NCI-H460 (cell line): ENCODE results near the gene PSKH1. TPM values are rescaled to one million over a fixed set of nuclear protein-coding genes. Genes with fewer than 3 reads are reported as not detected.
"Not testable (repeated sequence)": the region's sequence is repeated elsewhere in the genome, so short reads cannot be mapped to it uniquely, and the experiment has no call there.

Source experiments
- DNase-seq: peaks from one replicate; pipeline ENCODE4 v3.0.0-alpha.2; 2016; ENCODE audit warnings: low read depth; ENCODE audit errors: extremely low read depth
- total RNA-seq: library from RNA; depleted of rRNA; stranded (reverse); fragments of >200 nt; shearing (Covaris generic); gene quantifications from 2 replicates; pipeline ENCODE4 v1.2.3, GENCODE V29; 2014

PSKH1 gene
- total RNA-seq, 1 experiment from 2014 or later, result 6.5 TPM

DNA sequence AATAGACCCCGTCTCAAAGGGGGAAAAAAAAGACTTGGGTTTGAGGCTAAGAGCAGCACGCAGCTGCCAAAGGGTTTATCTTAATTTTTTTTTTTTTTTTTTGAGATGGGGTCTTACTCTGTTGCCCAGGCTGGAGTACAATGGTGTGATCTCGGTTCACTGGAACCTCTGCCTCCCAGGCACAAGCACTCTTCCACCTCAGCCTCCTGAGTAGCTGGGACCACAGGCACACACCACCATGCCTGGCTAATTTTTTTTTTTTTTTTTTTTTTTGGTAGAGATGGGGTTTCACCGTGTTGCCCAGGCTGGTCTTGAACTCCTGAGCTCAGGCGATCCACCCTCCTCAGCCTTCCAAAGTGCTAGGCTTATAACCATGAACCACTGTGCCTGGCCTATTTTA lies 44.7 kb downstream of the PSKH1 start:
- not testable (repeated sequence) for DNase-seq

DNA sequence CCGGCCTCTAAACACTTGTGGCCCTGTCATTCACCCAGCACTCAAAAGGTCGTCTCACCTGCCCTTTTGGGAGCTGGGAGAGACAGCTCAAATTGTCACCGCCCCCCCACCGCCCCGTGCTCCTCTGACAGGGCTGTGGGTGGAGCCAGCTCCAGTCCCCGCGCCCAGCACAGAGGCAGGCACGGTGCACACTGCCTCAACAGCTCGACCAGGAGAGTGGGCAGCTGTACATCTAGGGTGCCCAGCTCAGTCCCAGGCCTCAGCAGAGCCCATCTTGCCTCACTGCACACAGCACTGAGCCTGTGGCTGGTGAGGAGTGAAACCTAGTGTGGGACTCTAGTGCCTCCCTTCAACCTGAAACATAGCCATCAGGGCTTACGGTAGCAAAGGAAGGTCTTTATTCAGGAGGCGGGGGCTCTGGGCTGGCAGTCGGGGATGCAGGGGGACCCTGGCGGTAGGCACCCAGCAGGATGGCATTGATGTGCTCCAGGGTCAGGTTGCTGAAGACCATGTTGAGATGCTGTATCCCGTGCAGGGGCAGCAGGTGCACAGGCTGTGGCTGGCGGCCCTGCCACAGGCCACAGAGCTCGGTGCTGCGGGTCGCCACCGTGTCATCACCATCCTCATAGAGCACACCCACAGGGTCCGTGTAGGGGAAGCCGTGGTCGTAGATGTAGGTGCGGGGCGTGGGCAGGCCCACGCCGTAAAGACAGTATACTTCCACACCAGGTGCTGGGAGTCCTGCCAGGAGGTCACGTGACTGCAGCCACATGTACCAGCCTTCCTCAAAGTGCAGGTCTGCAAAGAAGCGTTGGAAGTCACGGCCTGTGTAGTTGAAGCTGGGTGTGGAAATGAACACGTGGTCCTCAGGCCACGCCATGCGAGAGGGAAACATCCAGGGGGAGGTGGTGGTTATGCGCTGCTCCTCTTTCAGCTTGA lies 46.7 kb downstream of the PSKH1 start:
- DNase-seq, result no peak

DNA sequence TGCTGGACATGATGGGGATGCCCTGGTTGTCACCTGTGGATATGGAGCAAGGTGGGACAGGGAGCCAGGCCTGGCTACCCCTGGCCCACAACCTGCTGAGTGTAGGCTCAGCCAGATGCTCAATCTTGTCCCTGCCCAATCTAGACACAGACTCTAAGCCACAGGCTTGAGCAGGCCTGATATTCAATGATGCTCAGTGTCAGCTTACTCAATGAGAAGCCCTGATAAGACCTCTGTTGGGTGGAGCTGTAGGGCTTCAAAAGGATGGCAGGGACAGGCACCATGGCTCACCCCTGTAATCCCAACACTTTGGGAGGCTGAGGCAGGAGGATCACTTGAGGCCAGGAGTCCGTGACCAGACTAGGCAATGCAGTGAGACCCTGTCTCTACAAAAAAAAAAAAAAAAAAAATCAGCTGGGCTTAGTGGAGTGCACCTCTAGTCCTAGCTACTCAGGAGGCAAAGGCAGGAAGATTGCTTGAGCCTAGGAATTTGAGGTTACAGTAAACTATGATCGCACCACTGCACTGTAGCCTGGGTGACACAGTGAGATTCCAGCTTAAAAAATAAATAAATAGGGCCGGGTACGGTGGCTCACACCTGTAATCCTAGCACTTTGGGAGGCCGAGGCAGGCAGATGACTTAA lies 47.5 kb downstream of the PSKH1 start:
- no peak for DNase-seq

DNA sequence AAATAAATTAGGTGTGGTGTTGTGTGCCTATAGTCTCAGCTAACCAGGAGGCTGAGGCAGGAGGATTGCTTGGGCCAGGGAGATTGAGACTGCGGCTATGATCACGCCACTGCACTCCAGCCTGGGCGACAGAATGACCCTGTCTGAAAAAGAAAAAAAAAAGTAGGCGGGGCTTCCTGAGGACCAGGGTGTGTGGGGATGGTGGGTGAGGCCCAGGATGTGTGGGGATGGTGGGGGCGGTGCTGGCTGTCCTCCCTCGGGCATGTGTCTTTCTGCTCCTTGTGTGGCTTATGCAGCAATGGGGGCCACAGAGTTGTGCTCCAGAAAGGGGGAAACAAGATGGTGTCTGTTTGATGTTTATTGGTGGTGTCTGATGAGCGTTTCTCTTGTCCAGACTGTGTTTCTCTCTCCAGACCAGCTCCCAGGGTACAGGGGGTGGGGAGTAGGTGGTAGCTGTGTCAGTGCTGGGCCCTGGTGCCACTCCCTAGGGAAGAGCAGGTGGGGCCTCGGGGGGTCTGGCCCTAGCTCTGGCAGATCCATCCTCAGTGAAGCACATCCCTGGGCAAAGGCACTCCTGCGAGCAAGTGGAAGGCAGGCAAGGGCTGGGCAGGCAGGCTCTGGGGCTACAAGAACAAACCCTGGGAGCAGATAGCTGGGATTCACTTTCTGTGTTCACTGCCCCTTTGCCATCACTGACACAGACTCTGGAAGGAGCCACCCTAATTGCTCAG lies 48.6 kb downstream of the PSKH1 start:
- DNase-seq, result no peak

DNA sequence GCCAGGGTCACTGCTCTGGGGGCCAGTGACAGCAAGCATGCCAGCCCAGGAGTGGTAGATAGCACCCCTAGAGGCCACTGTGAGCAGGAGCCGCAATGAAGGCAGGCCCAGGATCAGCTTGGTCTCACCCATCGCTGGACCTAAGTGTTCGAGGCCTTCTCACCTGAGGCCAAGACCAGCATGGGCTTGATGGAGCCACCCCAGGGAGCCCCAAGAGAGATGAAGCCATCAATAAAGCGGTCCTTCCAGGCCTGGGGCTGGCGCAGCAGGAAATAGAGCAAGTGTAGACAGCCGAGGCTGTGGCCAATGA lies 49.1 kb downstream of the PSKH1 start:
- peak; percentile 50 for DNase-seq

DNA sequence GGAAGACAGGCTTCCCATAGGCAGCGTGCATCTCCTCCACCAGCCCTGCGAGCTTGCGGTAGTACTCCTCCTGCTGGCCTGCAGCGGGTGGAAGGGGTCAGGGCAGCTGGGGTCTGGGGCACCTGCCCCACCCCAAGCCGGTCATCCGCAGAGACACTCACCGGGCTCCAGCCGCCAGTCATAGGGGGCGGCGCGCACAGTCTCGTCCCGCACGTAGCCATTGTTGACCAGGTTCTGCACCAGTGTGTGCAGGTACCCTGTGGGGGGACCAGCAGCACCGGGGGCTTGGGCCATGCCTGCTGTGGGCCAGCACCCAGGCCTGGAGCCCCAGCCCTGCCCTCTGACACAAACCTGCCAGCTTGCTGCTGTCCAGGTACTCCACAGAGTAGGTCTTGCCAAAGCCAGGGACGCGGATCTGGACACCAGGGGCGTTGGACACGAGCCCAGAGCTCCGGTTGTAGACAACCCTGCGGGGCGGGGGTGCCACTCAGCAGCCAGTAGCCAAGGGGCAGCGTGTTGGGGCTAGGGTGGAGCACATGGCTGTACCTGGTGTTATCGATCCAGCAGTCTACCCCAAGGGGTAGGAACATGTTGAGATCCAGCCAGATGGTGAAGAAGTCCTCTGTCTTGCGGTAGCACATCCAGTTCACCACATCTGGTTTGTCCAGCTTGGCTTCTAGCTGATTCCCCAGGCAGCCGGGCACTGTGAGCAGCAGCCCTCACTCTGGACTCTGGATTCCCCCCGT lies 49.6 kb downstream of the PSKH1 start:
- DNase-seq, result no peak

DNA sequence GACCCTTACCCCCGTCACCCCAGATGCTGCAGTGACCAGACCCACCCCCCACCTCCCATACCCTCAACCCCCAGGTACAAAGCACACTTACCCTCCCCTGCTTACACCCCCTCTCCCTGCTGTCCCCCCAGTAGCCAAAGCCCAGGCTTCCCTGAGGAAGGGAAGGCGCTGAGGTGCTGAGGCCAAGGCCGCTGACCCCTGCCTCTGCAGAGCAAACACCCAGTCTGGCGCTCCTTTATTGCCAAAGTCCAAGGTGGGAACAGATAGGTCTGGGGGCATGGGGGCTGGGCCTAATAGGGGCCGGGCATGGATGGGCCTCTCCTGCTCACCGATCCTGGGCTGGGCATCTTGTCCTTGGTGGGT lies 50.2 kb downstream of the PSKH1 start:
- no peak for DNase-seq

DNA sequence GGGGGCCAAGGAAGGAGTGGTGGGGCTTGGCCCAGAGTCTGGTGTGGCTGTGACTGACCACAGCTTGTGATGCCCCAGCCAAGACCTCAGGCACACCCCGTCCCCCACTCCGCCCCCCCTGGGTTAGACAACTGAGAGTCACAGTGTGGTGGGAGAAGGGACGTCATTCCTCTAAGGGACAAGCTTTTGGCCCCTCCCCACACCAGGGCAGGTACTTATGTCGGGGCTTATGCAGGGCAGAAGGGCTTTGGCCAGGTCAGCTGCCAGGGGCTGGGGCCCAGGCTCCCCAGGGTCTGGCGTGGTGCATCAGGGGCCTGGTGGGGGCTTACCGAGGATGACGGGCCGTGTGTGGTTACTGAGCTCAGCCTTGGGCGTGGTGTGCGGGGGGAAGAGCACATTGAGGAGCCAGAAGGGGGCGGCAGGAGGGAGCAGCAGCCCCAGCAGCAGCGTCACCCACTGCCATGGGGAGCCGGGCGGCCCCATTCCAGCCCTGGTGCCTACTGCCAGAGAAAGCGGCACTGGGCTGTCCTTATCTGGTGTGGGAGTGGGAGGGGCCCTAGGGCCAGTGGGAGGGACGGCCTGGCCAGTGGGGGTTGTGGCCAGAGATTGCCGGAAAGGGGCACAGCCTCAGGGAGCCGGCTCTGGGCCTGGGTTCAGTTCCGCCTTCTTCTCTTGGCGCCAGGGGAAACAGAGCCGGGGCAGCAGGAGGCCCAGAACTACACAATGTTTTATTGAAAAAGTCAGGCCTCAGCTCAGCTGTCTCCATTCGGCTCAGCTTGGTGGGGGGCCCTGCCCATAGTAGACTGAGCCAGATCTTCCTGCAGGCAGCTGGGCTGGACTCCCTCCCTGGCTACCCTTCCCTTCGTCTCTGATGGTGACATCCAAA lies 50.8 kb downstream of the PSKH1 start, which contains the start of gene LCAT:
LCAT (minus strand) TSS at position 502 of the 886 bp plus-strand sequence; CDS start at position 483, 19 bp downstream.
- DNase-seq, result no peak

DNA sequence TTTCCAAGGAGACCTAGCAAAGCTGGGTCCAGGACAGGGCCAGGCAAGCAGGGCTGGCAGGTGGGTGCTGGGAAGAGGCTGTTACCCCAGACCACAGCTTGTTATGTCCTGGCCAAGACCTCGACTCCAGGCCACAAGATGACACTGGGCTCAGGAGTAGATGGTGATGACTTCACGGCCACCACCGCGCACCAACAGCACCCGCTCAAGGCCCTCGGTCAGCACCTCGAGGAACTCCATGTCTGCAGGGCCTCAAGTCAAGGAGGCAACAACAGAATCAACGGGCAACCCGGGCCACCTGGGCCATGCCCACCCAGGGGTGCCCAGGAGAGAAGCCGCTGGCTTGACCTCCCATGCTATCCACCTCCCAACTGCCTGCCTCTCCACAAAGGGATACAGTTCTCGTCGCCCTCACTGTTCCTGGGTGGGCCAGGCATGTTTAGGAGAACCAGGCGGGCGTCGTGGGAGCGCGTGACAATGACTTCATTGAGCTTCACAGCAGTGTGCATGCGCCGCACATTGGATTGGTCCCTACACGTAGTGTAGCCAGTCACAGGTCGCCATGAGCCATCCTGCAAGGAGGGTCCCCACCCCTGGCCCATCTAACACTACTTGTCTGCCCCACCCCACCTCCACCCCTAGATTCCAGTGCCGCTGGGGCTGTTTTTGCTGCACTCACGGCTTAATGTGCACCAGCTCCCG lies 51.8 kb downstream of the PSKH1 start:
- DNase-seq, result no peak

DNA sequence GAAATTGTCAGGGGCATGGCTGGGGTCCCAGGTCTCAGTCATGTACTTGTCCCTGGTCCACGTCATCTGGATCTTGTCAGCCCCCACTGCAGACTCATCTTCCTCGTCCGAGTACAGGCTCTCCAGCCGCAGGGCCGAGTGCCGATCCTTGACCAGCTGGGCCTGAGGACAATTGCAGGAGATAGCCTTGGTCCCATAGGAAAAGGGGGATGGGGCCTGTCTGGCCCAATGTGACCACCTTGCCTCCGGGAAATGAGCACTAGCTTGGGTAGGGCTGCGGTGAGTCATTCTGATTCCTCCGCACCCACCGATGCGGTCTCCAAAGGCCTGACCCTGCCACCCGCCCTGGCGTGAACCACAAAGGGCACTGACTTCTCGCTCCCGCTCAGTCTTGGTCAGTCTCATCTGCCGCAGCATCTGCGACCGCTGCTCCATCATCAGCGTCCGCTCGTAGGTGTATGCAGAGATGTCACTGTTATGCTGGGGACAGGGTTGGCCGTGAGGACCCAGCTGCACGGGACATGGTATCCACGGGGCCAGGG lies 52.4 kb downstream of the PSKH1 start:
- no peak for DNase-seq

DNA sequence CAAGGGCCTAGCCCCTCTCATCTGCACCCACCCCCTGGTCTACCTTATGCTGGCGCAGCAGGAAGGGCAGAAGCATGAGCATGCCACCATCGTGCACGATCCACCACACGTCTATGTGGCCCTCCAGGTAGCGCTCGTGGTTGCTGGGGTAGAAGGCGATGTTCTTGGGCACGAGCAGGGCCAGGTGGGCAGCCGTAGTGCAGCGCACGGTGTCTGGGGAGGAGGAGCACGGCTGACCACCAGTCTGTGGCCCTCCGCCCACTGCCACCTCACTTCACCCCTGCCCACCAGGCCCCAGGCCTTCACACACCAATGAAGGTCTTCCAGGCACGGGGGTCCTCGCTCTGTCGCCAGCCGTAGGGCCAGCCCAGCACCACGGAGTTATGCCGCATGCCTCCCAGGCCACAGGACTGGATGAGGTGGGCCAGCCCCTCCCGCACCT lies 53.1 kb downstream of the PSKH1 start:
- no peak for DNase-seq

DNA sequence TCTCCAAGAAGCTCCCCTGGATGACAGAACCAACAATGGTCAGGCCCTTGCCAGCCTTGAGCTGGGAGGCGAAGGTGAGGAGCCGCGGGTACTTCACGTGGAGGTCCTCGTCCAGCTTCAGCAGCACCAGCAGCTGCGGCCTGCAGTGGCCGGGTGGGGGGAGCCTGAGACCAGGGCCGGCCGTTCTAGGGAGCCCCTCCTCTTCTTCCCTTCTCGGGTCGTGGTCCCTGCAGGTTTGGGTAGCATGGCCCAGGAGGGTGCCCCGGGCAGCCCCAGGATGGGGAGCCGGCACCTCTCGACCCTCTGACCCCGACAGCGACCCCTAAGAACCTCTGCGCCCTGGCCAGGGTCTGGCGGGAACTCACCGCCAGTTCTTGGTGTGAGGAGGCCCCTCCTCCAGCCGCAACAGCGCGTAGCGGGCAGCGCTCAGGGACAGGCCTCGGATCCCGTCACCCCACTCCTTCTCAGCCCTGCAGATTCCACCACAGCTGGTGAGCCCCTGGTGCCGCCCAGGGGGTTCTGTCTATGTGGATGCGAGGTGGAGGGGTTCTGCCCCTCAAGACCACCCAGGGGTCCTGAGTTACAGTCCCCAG lies 54.0 kb downstream of the PSKH1 start:
- no peak for DNase-seq

DNA sequence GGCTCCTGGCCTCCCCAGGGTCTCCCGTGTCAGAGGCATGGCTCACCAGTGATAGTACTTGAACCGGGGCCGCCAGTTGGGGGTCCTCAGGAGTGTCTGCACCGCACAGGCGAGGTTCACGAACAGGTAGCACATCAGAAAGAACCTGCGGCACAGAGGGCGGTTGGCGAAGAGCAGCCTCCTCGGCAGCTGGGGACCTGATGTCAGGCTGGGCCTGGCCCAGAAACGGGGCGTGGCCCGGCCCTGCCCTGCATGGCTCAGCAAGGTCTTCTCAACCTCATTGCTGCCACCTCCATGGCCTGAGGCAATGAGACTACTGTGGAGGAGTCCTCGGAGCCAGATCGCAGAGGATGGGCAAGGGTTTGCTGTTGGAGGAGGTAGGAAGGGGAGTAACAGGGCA lies 55.0 kb downstream of the PSKH1 start:
- DNase-seq, result no peak

DNA sequence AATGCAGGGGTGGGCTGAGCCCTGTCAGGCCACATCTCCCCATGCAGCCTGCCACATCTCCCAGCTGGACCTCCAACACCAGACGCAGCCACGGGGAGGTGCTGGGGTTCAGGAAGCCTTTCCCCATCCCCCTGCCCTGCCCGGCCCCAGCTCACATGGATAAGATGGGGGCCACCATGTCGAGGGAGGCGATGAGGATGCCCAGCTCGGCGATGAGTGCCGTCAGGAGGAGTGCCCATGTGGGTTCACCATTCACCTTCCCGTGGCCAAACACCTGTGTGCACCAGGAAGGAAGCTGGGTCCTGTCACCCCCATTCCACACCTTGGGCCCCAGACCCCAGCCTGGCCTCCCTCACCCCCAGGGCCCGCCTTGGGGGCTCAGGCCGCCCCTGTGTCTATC lies 56.6 kb downstream of the PSKH1 start:
- no peak for DNase-seq

DNA sequence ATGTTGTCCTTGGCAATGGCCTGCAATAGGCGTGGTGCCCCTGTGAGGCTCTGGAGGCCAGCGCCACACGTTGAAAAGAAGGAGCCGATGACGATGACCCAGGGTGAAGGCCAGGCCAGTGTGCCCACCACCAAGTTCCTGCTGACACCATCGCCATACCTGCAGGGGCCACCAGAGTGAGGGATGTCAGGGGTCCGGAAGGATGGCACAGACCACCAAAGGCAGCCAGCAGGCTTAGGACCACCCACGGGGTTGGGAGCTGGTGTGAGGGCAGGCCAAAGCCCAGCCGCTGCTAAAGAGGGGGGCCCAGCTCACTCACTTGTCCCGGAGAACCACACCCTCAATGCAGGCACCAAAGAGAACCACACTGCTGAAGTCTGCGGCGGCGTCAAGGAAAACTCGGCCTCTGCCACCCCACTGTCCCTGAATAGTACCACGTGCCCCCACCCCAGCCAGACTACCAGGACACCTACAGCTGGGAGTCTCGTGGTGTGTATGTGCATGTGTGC lies 57.3 kb downstream of the PSKH1 start:
- no peak for DNase-seq

DNA sequence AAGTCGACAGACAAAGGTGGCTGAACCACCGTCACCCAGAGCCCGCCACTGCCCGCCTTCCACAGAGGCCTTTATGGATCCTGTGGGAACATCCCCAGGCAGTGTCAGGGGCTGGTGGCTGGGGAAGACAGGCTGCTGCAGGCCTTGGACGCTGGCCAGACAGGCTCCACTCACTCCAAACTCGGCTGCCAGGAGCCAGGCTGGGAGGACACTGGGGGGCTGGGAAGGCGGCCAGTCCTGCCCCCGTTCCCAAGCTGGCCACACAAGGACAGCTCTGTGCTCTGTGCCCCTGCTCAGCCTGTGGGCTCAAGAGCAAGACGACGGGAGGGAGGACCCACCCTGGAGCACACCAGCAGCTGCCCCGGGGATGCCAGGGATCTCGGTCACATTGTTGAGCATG lies 58.4 kb downstream of the PSKH1 start:
- DNase-seq, result no peak

DNA sequence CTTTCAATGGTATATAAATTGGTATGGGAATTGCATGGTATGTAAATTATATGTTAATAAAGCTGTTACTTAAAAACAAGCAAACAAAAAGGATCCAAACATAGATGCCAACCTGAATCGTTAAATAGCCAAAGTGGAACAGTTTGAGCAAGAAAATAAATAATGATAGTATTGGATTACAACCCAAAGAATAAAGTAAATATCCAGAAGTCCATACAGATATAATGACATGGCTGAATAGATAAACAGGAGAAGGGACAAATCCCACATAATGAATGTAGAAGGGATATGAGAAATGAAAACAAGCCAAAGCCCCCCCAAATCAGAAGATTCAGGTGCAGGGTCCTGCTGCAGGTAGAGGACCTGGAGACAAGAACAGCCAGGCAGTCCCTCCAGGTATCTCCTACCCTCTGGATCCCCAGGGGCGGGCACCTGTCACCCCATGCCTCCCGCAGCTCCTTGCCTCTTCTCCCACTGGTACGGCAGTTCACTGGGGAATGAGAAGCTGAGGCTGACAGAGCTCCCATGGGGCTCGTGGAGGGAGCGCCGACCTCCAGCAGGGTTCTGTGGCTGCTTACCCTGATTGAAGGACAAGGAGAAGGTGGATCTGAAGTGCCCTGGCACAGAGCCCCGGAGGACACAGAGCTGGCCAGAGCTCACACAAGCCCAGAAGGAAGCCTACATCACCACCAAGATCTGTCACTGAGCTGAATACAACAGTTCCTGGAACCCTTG lies 60.8 kb downstream of the PSKH1 start:
- no peak for DNase-seq
